HepG2 (cell line): Measurements from ENCODE around the gene RNPS1. TPM values are rescaled to one million over a fixed set of nuclear protein-coding genes. Genes with fewer than 3 reads are reported as not detected.

Source experiments
- ATAC-seq: fragments of 200-7000 bp; cut with Tn5 transposase; 3 replicates; pipeline ENCODE4 v1.9.1; 2020; ENCODE audit warnings: mild to moderate bottlenecking, moderate library complexity
- BruUV-seq: library from RNA; stranded (reverse); fragments of 400-500 nt; replicated peaks from 2 replicates; lab custom pipeline; 2021; lab: Mats Ljungman, UMichigan
- CTCF ChIA-PET: fragments of 300-600 bp; formaldehyde crosslinking; extraction: SDS; loops from one replicate; lab custom pipeline; 2021; ENCODE audit warnings: low total read pairs, inconsistent platforms, low intra/inter-chr PET ratio; lab: Yijun Ruan, JAX
- POLR2A ChIA-PET: fragments of 350-600 bp; sonication (Branson Sonifier 250); formaldehyde crosslinking; loops from one replicate; lab custom pipeline; 2020; ENCODE audit warnings: antibody characterized with exemption, inconsistent platforms; lab: Yijun Ruan, JAX
- DNase-seq: peaks from one replicate; pipeline ENCODE4 v3.0.0-alpha.2; 2015; ENCODE audit warnings: low spot score
- FAIRE-seq: peaks from 3 replicates; lab custom pipeline; 2011; peaks lifted over from hg19 to GRCh38; lab: Jason Lieb, UNC
- H2AFZ ChIP-seq: one replicate; pipeline ENCODE4 v1.6.1; 2011; ENCODE audit warnings: low read length, inconsistent platforms
- H3K27ac ChIP-seq: fragments of 300-600 bp; 3 replicates; pipeline ENCODE4 v1.8.0; 2011; ENCODE audit warnings: mixed run types, mild to moderate bottlenecking, mixed read lengths, low read length, inconsistent platforms; ENCODE audit not compliant: insufficient read depth; ENCODE audit errors: extremely low read length
- H3K27me3 ChIP-seq, 2 experiments: fragments of 200-600 bp in 1 of 2; 2 replicates in 1 of 2; 3 replicates in 1 of 2; pipeline versions ENCODE4 v1.6.0 to v1.8.0; 2011; ENCODE audit warnings: low read length in 2 of 2, mild to moderate bottlenecking in 2 of 2, moderate library complexity in 2 of 2, inconsistent platforms in 1 of 2; ENCODE audit not compliant: insufficient read depth in 2 of 2, control insufficient read depth in 1 of 2
- H3K36me3 ChIP-seq, 2 experiments: fragments of 200-600 bp in 1 of 2; replicated peaks in 1 of 2; 2 replicates in 1 of 2; 3 replicates in 1 of 2; pipeline versions ENCODE4 v1.5.1 to v1.8.0; 2011; ENCODE audit warnings: low read length in 2 of 2, inconsistent platforms in 1 of 2; ENCODE audit not compliant: insufficient read depth in 2 of 2, control insufficient read depth in 1 of 2
- H3K4me1 ChIP-seq: 2 replicates; pipeline ENCODE4 v1.5.1; 2012; ENCODE audit warnings: low read length, inconsistent platforms; ENCODE audit not compliant: insufficient read depth
- H3K4me2 ChIP-seq: 2 replicates; pipeline ENCODE4 v1.6.0; 2011; ENCODE audit warnings: low read depth, low read length, inconsistent platforms
- H3K4me3 ChIP-seq, 3 experiments: fragments of 200-600 bp in 1 of 3; sonication (generic), shearing (Covaris generic) in 1 of 3; replicated peaks in 1 of 3; 2 replicates each; pipeline ENCODE4 v1.5.1; 2011 to 2016; ENCODE audit warnings: low read length in 3 of 3, inconsistent platforms in 2 of 3, low read depth in 2 of 3, mild to moderate bottlenecking in 2 of 3, control low read depth in 1 of 3, mixed read lengths in 1 of 3; ENCODE audit not compliant: insufficient read depth in 1 of 3
- H3K79me2 ChIP-seq: one replicate; pipeline ENCODE4 v1.6.1; 2011; ENCODE audit warnings: low read length, inconsistent platforms; ENCODE audit not compliant: insufficient read depth
- H3K9ac ChIP-seq: 2 replicates; pipeline ENCODE4 v1.6.0; 2011; ENCODE audit warnings: mild to moderate bottlenecking, low read depth, low read length, inconsistent platforms; ENCODE audit not compliant: insufficient read depth
- H3K9me3 ChIP-seq: 2 replicates; pipeline ENCODE4 v1.5.1; 2012; ENCODE audit warnings: mild to moderate bottlenecking, low read length
- H4K20me1 ChIP-seq: 2 replicates; pipeline ENCODE4 v1.6.0; 2011; ENCODE audit warnings: inconsistent platforms, mild to moderate bottlenecking, low read length, moderate library complexity; ENCODE audit not compliant: insufficient read depth
- ATRX ChIP-seq: sonication (generic); formaldehyde crosslinking; IDR thresholded peaks from 2 replicates; pipeline ENCODE4 v1.4.0; 2020; ENCODE audit warnings: missing genetic modification reagents, borderline replicate concordance
- CEBPG ChIP-seq: IDR thresholded peaks from 2 replicates; pipeline ENCODE4 v1.6.1; 2016
- CHD2 ChIP-seq: IDR thresholded peaks from 2 replicates; pipeline ENCODE4 v1.6.1; 2011; ENCODE audit warnings: low read depth, low read length, improper control_type of control experiment
- DNMT1 ChIP-seq: sonication (generic); formaldehyde crosslinking; IDR thresholded peaks from 2 replicates; pipeline ENCODE4 v1.5.1; 2020; ENCODE audit warnings: mild to moderate bottlenecking, missing genetic modification reagents
- ELF1 ChIP-seq: sonication (generic); formaldehyde crosslinking; IDR thresholded peaks from 2 replicates; pipeline ENCODE4 v1.4.0; 2020; ENCODE audit warnings: missing genetic modification reagents
- MIER3 ChIP-seq: IDR thresholded peaks from 2 replicates; pipeline ENCODE4 v1.6.1; 2016; ENCODE audit warnings: missing compliant biosample characterization, borderline replicate concordance
- ONECUT2 ChIP-seq: sonication (generic); formaldehyde crosslinking; IDR thresholded peaks from 2 replicates; pipeline ENCODE4 v1.4.0; 2020; ENCODE audit warnings: missing genetic modification reagents
- PHB2 ChIP-seq: fragments of 450-650 bp; IDR thresholded peaks from 2 replicates; pipeline ENCODE4 v1.6.1; 2018; ENCODE audit not compliant: partially characterized antibody
- PHF5A ChIP-seq: IDR thresholded peaks from one replicate; pipeline ENCODE4 v1.6.1; 2018; ENCODE audit warnings: low read depth, missing genetic modification reagents; ENCODE audit not compliant: unreplicated experiment
- ZEB1 ChIP-seq: IDR thresholded peaks from 2 replicates; pipeline ENCODE4 v1.6.1; 2012; ENCODE audit warnings: mild to moderate bottlenecking, low read depth, inconsistent platforms; ENCODE audit not compliant: insufficient replicate concordance
- ZNF446 ChIP-seq: sonication (generic); formaldehyde crosslinking; IDR thresholded peaks from 2 replicates; pipeline ENCODE4 v1.5.0; 2020; ENCODE audit warnings: mild to moderate bottlenecking, missing genetic modification reagents
- ZNF724P ChIP-seq: sonication (generic); formaldehyde crosslinking; IDR thresholded peaks from 2 replicates; pipeline ENCODE4 v1.8.0; 2022; ENCODE audit warnings: missing genetic modification reagents, borderline replicate concordance
- ZNF782 ChIP-seq: sonication (generic); formaldehyde crosslinking; IDR thresholded peaks from 2 replicates; pipeline ENCODE4 v1.4.0; 2020; ENCODE audit warnings: missing genetic modification reagents, mild to moderate bottlenecking, borderline replicate concordance
- ZNF790 ChIP-seq: sonication (generic); formaldehyde crosslinking; IDR thresholded peaks from 2 replicates; pipeline ENCODE4 v1.8.0; 2022; ENCODE audit warnings: missing genetic modification reagents, mild to moderate bottlenecking, borderline replicate concordance
- WGBS: methylation state at CpG from one replicate; pipeline ENCODE4 v1.1.6; 2017; ENCODE audit warnings: low lambda C conversion rate; 5-methylcytosine and 5-hydroxymethylcytosine counted together
- in situ Hi-C: cut with HindIII; loops from 2 replicates; pipeline ENCODE4 v1.10.0; 2017; ENCODE audit warnings: low pct_unique_long_range_greater_than_20kb; ENCODE audit not compliant: extremely low pct_ligation_motif_present
- intact Hi-C: fragments of 100-400 bp; cut with micrococcal nuclease; formaldehyde crosslinking; loops from one replicate; pipeline ENCODE4 v1.10.0; 2022; ENCODE audit not compliant: unreplicated experiment
- polyA plus RNA-seq, 8 experiments: library from polyadenylated mRNA; depleted of rRNA in 3 of 8; stranded (reverse) in 7 of 8; unstranded in 1 of 8; fragments of >200 nt; fragmentation: Illumina TruSeq in 4 of 8; extraction: Trizol in 4 of 8; gene quantifications; 2 replicates each; pipeline versions ENCODE4 v1.2.1 to v1.2.3, GENCODE V29; 2011 to 2016; ENCODE audit warnings: low read depth in 4 of 8, missing spikeins in 1 of 8, mixed read lengths in 1 of 8; ENCODE audit not compliant: insufficient read depth in 1 of 8
- total RNA-seq, 5 experiments: library from RNA; depleted of rRNA; stranded (reverse); fragments of >200 nt; fragmentation: Illumina TruSeq; extraction: Trizol; gene quantifications; 2 replicates each; pipeline ENCODE4 v1.2.3, GENCODE V29; 2016; ENCODE audit warnings: low read depth in 1 of 5
- TF ChIP-seq, protein P1 (sequence below): sonication (generic); formaldehyde crosslinking; IDR thresholded peaks from 2 replicates; pipeline ENCODE4 v1.5.0; 2020; ENCODE audit warnings: missing genetic modification reagents
- TF ChIP-seq, protein P2 (sequence below): sonication (generic); formaldehyde crosslinking; IDR thresholded peaks from 2 replicates; pipeline ENCODE4 v1.5.0; 2020; ENCODE audit warnings: mild to moderate bottlenecking, missing genetic modification reagents, borderline replicate concordance
- TF ChIP-seq, protein P3 (sequence below): IDR thresholded peaks from 2 replicates; pipeline ENCODE4 v1.6.1; 2016
- TF ChIP-seq, protein P4 (sequence below): sonication (generic); formaldehyde crosslinking; IDR thresholded peaks from 2 replicates; pipeline ENCODE4 v1.8.1; 2022; ENCODE audit warnings: mild to moderate bottlenecking, missing genetic modification reagents

Gene RNPS1
- total and polyA plus RNA-seq, 2 of the 13 experiments (the other 11 are each of a cell fraction or from before 2014, with no cell fraction given), result 126 to 133 TPM

DNA sequence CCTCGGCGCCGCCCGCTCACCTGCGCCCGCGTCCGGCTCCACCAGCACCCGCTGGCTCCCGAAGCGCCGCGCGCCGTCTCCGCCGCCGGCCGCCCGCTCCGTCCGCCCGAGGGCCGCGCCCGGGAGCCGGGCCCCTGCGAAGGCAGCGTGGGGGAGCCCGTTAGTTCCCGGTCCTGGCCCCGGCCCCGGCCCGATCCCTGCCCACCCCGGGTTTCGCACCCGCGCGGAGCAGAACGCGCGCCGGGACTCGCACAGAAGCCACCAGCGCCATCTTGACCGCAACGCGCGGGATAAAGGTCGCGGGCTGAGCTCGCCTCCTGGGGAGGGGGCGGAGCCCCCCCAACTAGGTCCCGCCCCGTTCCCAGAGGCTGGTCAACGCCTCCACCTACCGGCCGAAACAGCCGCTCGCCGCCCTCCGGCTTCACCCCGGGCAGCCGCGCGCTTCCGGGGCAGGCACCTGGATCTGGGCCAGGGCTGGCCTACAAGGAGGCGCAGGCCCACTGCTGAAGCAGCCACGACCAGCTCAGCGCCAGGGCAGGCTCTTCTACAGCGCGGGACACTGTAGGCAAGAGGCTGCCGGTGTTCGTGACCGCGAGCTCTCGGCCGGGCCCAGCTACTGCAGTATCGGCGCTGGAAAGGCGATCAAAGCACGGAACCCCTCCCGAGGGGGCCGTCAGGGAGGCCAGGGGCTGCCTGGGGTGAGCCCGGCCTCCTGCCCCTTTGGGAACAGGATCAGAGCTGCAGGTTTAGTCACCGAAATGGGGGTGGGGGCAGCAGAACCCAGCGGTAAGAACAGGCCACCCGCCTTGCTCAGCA is 16.4 kb downstream of the RNPS1 start, which contains the start of gene ECI1:
Gene ECI1 (minus strand): TSS at position 292 of the 816 bp plus-strand sequence. CDS start 21 bp downstream, at position 271.
- peak; percentile 48 for FAIRE-seq
- H2AFZ ChIP-seq, result no peak within 1 kb of the TSS
- intact Hi-C loops, result loop anchor here (5.0 kb wide), 1 partner anchor 54 kb away; the partner anchor contains the start of gene CASKIN1
- no peak for TF ChIP-seq ZNF446 (CRISPR knock-in tag)
- 0 out of 2 replicates have a peak, but pooled peaks have one; percentile 6 for TF ChIP-seq ZNF790 (CRISPR knock-in tag)
- TF ChIP-seq, protein P1, sequence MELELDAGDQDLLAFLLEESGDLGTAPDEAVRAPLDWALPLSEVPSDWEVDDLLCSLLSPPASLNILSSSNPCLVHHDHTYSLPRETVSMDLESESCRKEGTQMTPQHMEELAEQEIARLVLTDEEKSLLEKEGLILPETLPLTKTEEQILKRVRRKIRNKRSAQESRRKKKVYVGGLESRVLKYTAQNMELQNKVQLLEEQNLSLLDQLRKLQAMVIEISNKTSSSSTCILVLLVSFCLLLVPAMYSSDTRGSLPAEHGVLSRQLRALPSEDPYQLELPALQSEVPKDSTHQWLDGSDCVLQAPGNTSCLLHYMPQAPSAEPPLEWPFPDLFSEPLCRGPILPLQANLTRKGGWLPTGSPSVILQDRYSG (CRISPR knock-in tag), result 0 out of 2 replicates have a peak, but pooled peaks have one; percentile 23
- TF ChIP-seq ZEB1, result peak; percentile 37
- TF ChIP-seq PHB2, result no peak
- TF ChIP-seq CEBPG (CRISPR knock-in tag), result peak; percentile 31; the same call in 1 of the 2 replicates
- TF ChIP-seq ELF1, result peak; percentile 98
- TF ChIP-seq MIER3 (CRISPR knock-in tag), result no peak
- TF ChIP-seq CHD2, result no peak
- TF ChIP-seq, protein P2, sequence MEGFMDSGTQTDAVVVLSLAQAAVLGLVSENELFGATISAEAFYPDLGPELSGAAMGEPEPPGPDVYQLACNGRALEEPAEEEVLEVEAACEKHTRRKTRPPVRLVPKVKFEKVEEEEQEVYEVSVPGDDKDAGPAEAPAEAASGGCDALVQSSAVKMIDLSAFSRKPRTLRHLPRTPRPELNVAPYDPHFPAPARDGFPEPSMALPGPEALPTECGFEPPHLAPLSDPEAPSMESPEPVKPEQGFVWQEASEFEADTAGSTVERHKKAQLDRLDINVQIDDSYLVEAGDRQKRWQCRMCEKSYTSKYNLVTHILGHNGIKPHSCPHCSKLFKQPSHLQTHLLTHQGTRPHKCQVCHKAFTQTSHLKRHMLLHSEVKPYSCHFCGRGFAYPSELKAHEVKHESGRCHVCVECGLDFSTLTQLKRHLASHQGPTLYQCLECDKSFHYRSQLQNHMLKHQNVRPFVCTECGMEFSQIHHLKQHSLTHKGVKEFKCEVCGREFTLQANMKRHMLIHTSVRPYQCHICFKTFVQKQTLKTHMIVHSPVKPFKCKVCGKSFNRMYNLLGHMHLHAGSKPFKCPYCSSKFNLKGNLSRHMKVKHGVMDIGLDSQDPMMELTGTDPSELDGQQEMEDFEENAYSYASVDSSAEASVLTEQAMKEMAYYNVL (CRISPR knock-in tag), result peak; percentile 82
- TF ChIP-seq ONECUT2 (CRISPR knock-in tag), result no peak
- no peak; the same call in 1 of the 2 replicates for TF ChIP-seq ZNF782 (CRISPR knock-in tag)
- no peak for TF ChIP-seq ZNF724P
- TF ChIP-seq PHF5A, result no peak
- no peak for TF ChIP-seq ATRX (CRISPR knock-in tag)
- TF ChIP-seq, protein P3, sequence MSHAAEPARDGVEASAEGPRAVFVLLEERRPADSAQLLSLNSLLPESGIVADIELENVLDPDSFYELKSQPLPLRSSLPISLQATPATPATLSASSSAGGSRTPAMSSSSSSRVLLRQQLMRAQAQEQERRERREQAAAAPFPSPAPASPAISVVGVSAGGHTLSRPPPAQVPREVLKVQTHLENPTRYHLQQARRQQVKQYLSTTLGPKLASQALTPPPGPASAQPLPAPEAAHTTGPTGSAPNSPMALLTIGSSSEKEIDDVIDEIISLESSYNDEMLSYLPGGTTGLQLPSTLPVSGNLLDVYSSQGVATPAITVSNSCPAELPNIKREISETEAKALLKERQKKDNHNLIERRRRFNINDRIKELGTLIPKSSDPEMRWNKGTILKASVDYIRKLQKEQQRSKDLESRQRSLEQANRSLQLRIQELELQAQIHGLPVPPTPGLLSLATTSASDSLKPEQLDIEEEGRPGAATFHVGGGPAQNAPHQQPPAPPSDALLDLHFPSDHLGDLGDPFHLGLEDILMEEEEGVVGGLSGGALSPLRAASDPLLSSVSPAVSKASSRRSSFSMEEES, result no peak
- TF ChIP-seq, protein P4, sequence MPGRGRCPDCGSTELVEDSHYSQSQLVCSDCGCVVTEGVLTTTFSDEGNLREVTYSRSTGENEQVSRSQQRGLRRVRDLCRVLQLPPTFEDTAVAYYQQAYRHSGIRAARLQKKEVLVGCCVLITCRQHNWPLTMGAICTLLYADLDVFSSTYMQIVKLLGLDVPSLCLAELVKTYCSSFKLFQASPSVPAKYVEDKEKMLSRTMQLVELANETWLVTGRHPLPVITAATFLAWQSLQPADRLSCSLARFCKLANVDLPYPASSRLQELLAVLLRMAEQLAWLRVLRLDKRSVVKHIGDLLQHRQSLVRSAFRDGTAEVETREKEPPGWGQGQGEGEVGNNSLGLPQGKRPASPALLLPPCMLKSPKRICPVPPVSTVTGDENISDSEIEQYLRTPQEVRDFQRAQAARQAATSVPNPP (CRISPR knock-in tag), result peak; percentile 93; the same call in 1 of the 2 replicates
- no peak for TF ChIP-seq DNMT1 (CRISPR knock-in tag)

More for the DNA sequence above, 16.4 kb downstream of the RNPS1 start, which contains the start of gene ECI1:
- DNase-seq (peak; percentile 87), ATAC-seq (peak; percentile 90)
- Histone ChIP-seq H3K9me3 (no peaks in the 10 kb centered on the region), H3K36me3 (peaks cover 10 to 33% of the 10 kb centered on the region in 2 experiments), H3K27ac (peak within 1 kb of the TSS; percentile 83), H4K20me1 (peaks cover 5% of the 10 kb centered on the region), H3K27me3 (no peaks in the 10 kb centered on the region; a peak in 1 of 5 replicates), H3K4me1 (peaks cover 27% of the 10 kb centered on the region), H3K79me2 (peaks cover 23% of the 10 kb centered on the region), H3K9ac (peak within 1 kb of the TSS; percentile 80), H3K4me3 (peak within 1 kb of the TSS; percentile 71 to 84 (median 75)), H3K4me2 (peak within 1 kb of the TSS; percentile 86)
- CTCF ChIA-PET, result interaction anchor here (1.8 kb wide), 1 partner anchor 57 kb away, joined by 6 read pairs; no protein-coding TSS in a partner anchor
- POLR2A ChIA-PET, result interaction anchor here (0.7 to 3.7 kb wide), 36 partner anchors 8 to 287 kb away, joined by 3 to 79 read pairs (median 5); partner anchors contain the start of genes CASKIN1, E4F1, PDPK1 and PGP
- in situ Hi-C loops, result no loop called here
- WGBS, result 0% methylated on average over 23 of the region's 88 CpGs
- BruUV-seq, result no TSS peak
